GM12875 (cell line): ENCODE results near the gene ATG12.
A peak's percentile ranks its signal among the peaks of the same experiment; 100 is the strongest.
"Not testable (repeated sequence)": the region's sequence is repeated elsewhere in the genome, so short reads cannot be mapped to it uniquely, and the experiment has no call there.

Experiments used
- H3K4me3 ChIP-seq: one replicate; pipeline ENCODE4 v1.5.1; 2011; ENCODE audit warnings: low read depth, low read length, control low read depth
- TF ChIP-seq, protein P1 (sequence below): IDR thresholded peaks from 2 replicates; pipeline ENCODE4 v1.5.1; 2011; ENCODE audit warnings: low read depth, mild to moderate bottlenecking, control low read depth, inconsistent platforms, low read length, moderate library complexity, borderline replicate concordance; ENCODE audit not compliant: insufficient read depth

Gene ATG12

DNA sequence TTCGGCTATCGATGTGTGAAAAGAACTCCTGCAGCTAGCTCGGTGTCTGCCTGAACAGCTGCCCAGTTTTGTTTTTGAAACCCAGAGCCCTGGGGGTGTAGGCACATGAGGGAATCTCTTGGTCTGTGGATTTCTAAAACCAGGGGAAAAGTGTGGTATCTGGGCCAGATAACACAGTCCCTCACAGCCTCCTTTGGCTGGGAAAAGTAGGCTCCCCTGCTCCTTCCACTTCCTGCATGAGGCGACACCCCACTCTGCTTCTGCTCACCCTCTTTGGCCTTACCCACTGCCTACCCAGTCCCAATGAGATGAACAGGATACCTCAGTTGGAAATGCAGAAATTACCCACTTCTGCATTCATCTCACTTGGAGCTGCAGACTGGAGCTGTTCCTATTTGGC is 15.4 kb downstream of the ATG12 start:
- TF ChIP-seq, protein P1, sequence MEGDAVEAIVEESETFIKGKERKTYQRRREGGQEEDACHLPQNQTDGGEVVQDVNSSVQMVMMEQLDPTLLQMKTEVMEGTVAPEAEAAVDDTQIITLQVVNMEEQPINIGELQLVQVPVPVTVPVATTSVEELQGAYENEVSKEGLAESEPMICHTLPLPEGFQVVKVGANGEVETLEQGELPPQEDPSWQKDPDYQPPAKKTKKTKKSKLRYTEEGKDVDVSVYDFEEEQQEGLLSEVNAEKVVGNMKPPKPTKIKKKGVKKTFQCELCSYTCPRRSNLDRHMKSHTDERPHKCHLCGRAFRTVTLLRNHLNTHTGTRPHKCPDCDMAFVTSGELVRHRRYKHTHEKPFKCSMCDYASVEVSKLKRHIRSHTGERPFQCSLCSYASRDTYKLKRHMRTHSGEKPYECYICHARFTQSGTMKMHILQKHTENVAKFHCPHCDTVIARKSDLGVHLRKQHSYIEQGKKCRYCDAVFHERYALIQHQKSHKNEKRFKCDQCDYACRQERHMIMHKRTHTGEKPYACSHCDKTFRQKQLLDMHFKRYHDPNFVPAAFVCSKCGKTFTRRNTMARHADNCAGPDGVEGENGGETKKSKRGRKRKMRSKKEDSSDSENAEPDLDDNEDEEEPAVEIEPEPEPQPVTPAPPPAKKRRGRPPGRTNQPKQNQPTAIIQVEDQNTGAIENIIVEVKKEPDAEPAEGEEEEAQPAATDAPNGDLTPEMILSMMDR, result no peak
- H3K4me3 ChIP-seq, result no peak overlapping the region

DNA sequence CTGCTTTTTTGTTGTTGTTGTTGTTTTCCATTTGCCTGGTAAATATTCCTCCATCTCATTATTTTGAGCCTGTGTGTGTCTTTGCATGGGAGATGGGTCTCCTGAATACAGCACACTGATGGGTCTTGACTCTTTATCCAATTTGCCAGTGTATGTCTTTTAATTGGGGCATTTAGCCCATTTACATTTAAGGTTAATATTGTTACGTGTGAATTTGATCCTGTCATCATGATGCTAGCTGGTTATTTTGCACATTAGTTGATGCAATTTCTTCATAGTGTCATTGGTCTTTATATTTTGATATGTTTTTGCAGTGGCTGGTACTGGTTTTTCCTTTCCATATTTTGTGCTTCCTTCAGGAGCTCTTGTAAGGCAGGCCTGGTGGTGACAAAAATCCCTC is 16.4 kb downstream of the ATG12 start:
- not testable (repeated sequence) for H3K4me3 ChIP-seq

DNA sequence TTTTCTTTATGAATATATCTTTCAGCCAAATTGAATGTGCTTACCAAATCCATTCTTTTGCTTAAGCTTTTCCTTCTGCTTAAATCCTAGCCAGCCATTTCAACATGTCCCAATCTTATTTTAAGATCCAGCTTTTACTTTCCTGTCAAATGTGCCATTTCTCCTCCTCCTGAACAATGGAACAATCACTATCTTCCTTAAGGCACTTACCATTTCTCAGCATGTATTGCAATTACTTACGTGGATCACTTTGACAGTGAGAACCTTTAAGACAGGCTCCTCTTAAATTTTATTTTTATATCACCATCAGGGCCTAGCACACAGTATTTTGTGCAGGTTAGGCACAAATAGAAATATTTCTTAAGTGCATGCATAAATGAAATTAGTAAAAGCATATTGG is 20.5 kb downstream of the ATG12 start:
- TF ChIP-seq, protein P1, result no peak

DNA sequence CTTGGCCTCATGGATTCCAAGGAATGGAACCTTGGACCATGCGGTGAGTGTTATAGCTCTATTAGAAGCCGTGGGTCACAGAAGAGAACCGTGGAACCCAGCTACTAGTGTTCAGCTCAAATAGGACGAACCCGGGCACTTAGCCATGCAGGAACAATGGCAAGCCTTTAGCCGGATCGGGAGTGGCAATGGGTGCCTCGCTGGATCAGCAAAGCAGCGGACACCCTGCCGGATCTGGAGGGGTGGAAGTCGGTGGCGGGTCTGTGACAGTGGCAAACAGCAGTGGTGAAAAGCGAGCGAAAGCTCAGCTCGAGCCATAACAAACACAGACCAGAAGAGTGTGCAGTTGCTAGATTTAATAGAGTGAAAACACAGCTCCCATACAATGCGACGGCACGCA is 22.5 kb downstream of the ATG12 start:
- TF ChIP-seq, protein P1, result no peak
- H3K4me3 ChIP-seq, result no peak overlapping the region

More for the DNA sequence above, 20.5 kb downstream of the ATG12 start:
- no peak overlapping the region for H3K4me3 ChIP-seq

DNA sequence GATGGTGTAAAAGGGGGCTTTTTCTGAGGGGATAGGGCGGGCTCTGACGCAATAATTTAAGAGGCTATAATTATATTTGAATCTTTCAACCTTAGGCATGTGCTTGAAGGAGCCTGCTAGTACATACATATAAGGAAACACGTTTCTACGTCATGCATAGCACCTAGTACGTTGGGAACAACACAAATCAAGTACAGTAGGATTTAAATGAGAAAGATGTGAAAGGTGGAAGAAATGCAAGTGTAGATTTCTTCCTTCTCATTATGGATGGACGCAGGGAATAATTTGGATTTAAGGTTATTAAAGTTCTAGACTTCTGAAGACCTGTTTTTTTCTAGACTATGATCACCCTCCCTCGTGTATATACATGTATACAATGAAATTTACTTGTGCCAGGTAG is 24.0 kb downstream of the ATG12 start:
- H3K4me3 ChIP-seq, result no peak overlapping the region
- TF ChIP-seq, protein P1, result no peak

DNA sequence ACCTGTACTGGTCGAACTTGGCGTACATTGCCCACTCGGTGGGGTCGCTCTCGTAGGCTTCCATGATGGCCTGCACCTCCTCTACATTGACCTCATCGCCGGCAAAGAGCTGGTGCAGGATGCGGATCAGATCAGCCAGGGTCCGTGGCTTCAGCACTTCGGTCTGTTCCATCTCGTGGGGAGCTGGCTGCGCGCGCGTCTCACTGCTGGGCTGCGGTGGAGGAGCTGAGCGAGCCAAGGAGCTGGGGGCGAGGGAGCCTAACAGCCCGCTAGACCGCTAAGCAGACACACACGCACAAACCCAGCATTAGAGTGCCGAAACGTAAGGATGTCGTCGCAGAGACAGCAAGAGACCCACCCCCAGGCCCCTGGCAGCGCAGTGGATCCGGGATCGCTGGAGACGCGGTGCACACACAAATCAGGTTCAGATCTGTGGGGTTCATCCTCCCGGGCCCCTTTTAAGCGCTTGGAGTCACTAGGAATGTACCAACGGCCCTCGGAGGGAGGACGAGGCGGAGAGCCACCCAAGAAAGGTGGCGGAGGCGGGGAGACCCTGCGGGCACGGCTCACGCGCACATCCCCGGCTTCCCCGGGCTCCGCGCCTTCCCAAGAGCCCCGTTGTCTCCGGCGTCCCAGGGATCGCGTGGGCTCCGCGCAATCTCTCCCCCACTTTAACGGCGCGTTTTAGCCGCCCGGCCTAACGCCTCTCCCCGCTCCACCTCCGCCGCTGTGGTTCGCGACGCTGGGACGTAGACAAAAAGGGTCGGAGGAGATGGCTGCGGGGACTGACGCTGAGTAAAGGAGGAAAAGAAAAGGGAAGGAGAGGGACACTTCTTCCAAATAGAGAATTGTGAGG is 24.9 kb downstream of the ATG12 start, which contains the start of gene CDO1:
Gene CDO1 (minus strand): TSS at position 434 of the 856 bp plus-strand sequence. CDS start 262 bp downstream, at position 172.
- H3K4me3 ChIP-seq, result peak within 1 kb of the TSS; percentile 12
- TF ChIP-seq, protein P1, result no peak

DNA sequence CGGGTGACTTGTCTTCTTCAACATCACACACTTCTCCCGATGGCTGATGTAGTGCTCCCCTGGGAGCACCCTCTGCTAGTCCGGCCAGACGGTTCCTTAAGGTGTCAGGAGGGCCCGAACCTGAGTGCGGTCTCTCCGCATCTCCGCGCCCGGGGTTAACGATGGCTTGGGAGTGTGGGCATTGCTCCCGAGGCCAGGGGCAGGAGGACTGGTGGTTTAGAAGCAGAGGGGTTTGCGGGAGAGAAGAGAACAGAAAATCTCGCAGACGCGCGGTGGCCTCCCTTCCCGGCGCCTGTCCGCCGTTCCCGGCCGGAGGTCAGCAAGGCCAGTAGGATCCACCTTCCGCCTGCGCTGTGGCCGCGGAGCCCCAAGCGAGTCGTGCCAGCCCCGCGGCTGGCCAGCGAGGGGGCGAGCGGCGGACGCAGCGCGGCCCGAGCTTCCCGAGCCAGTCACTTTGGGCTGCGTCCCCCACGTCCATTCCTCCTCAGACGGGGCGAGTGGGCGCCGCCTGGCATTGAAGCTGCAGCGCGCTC is 25.6 kb downstream of the ATG12 start:
- H3K4me3 ChIP-seq, result no peak overlapping the region
- TF ChIP-seq, protein P1, result no peak
